ENCODE measurements around the gene MTX1. TPM values are rescaled to one million over a fixed set of nuclear protein-coding genes. Genes with fewer than 3 reads are reported as not detected.
"Not testable (repeated sequence)": the region's sequence is repeated elsewhere in the genome, so short reads cannot be mapped to it uniquely, and the experiment has no call there.

The MTX1 gene
- total and polyA plus RNA-seq, 2 of the 4 experiments (the other 2 are of a cell fraction) = 67.2 to 73.7 TPM

- H3K9ac ChIP-seq (ENCODE audit: low read depth, low read length); ATAC-seq (ENCODE audit: low read depth); H3K9me3 ChIP-seq (ENCODE audit: control insufficient read depth, insufficient read depth, low read length); H2BK20ac ChIP-seq (ENCODE audit: low read depth, low read length); H2BK15ac ChIP-seq (ENCODE audit: low read depth, low read length); DNase-seq; H2AK9ac ChIP-seq (replicated peaks; ENCODE audit: low read depth, low read length, poor library complexity); POLR2A ChIA-PET (ENCODE audit: unreplicated experiment); H3K27ac ChIP-seq (ENCODE audit: insufficient read depth, low read length); H2BK120ac ChIP-seq (ENCODE audit: low read depth, low read length); H3K4me3 ChIP-seq (ENCODE audit: insufficient read depth, low read depth, low read length); H3K27me3 ChIP-seq (ENCODE audit: control insufficient read depth, insufficient read depth, low read length); H3K18ac ChIP-seq (ENCODE audit: low read depth, low read length); intact Hi-C loops (cut with micrococcal nuclease); CTCF ChIA-PET; H2AFZ ChIP-seq (replicated peaks; ENCODE audit: low read length, poor library complexity); H3K4me2 ChIP-seq (ENCODE audit: low read depth, low read length); H3K23ac ChIP-seq (ENCODE audit: low read depth, low read length); H3K14ac ChIP-seq (replicated peaks; ENCODE audit: low read depth, low read length); in situ Hi-C loops (cut with MboI; ENCODE audit: low sequenced_read_pairs); H3K56ac ChIP-seq (ENCODE audit: extremely low read depth, insufficient read depth, low read length); H4K8ac ChIP-seq (ENCODE audit: low read depth in 2 of 2, low read length in 2 of 2); dilution Hi-C loops (cut with HindIII; ENCODE audit: low sequenced_read_pairs, unreplicated experiment); H2AK5ac ChIP-seq (ENCODE audit: low read depth, low read length); H3K9me1 ChIP-seq (ENCODE audit: insufficient read depth, low read length); H3K4ac ChIP-seq (ENCODE audit: low read depth, low read length); BruUV-seq (replicated peaks); H4K20me1 ChIP-seq (ENCODE audit: insufficient read depth, low read length); H4K91ac ChIP-seq (ENCODE audit: insufficient read depth, low read depth, low read length); H2BK5ac ChIP-seq (ENCODE audit: low read depth, low read length, poor library complexity, severe bottlenecking); H4K5ac ChIP-seq (ENCODE audit: low read depth, low read length): not testable (repeated sequence)
- Histone ChIP-seq H3K79me1 (ENCODE audit: low read depth in 1 of 2, low read length in 2 of 2) (peaks cover 13 to 24% of the 10 kb centered on the region in 2 experiments), H3K4me1 (ENCODE audit: control insufficient read depth, insufficient read depth, low read length) (peaks cover 15% of the 10 kb centered on the region), H3K36me3 (ENCODE audit: control insufficient read depth, insufficient read depth, low read length) (peaks cover 10% of the 10 kb centered on the region)
- no CpG with 5 or more reads among the region's 13 CpGs for WGBS, 2 experiments (ENCODE audit: extremely low coverage in 2 of 2, insufficient read length in 1 of 2)
Observed at GRCh38 chr1:155211381-155212050, 3.0 kb downstream of the MTX1 start.

- H3K23ac ChIP-seq (ENCODE audit: low read depth, low read length); CTCF ChIA-PET; H3K9ac ChIP-seq (ENCODE audit: low read depth, low read length); H3K4me3 ChIP-seq (ENCODE audit: insufficient read depth, low read depth, low read length); H2AFZ ChIP-seq (replicated peaks; ENCODE audit: low read length, poor library complexity); H4K91ac ChIP-seq (ENCODE audit: insufficient read depth, low read depth, low read length); H3K9me3 ChIP-seq (ENCODE audit: control insufficient read depth, insufficient read depth, low read length); intact Hi-C loops (cut with micrococcal nuclease); H3K4me2 ChIP-seq (ENCODE audit: low read depth, low read length); in situ Hi-C loops (cut with MboI; ENCODE audit: low sequenced_read_pairs); H4K20me1 ChIP-seq (ENCODE audit: insufficient read depth, low read length); H2BK20ac ChIP-seq (ENCODE audit: low read depth, low read length); H3K14ac ChIP-seq (replicated peaks; ENCODE audit: low read depth, low read length); H4K8ac ChIP-seq (ENCODE audit: low read depth in 2 of 2, low read length in 2 of 2); H3K4ac ChIP-seq (ENCODE audit: low read depth, low read length); BruUV-seq (replicated peaks); ATAC-seq (ENCODE audit: low read depth); H2BK120ac ChIP-seq (ENCODE audit: low read depth, low read length); H3K9me1 ChIP-seq (ENCODE audit: insufficient read depth, low read length); DNase-seq; H4K5ac ChIP-seq (ENCODE audit: low read depth, low read length); dilution Hi-C loops (cut with HindIII; ENCODE audit: low sequenced_read_pairs, unreplicated experiment); H2AK9ac ChIP-seq (replicated peaks; ENCODE audit: low read depth, low read length, poor library complexity); H3K27ac ChIP-seq (ENCODE audit: insufficient read depth, low read length); H3K27me3 ChIP-seq (ENCODE audit: control insufficient read depth, insufficient read depth, low read length); H3K18ac ChIP-seq (ENCODE audit: low read depth, low read length); H2AK5ac ChIP-seq (ENCODE audit: low read depth, low read length); H2BK15ac ChIP-seq (ENCODE audit: low read depth, low read length); H3K56ac ChIP-seq (ENCODE audit: extremely low read depth, insufficient read depth, low read length); POLR2A ChIA-PET (ENCODE audit: unreplicated experiment); H2BK5ac ChIP-seq (ENCODE audit: low read depth, low read length, poor library complexity, severe bottlenecking): not testable (repeated sequence)
- H3K4me1 ChIP-seq (ENCODE audit: control insufficient read depth, insufficient read depth, low read length) = peaks cover 13% of the 10 kb centered on the region
- H3K36me3 ChIP-seq (ENCODE audit: control insufficient read depth, insufficient read depth, low read length) = peaks cover 12% of the 10 kb centered on the region
- H3K79me1 ChIP-seq (ENCODE audit: low read depth in 1 of 2, low read length in 2 of 2) = peaks cover 13 to 24% of the 10 kb centered on the region in 2 experiments
- WGBS, 2 experiments (ENCODE audit: extremely low coverage in 2 of 2, insufficient read length in 1 of 2) = 75% methylated on average over 2 of the region's 7 CpGs; no CpG with 5 or more reads in 1 of the 2 experiments
Observed at GRCh38 chr1:155212051-155212440, 3.6 kb downstream of the MTX1 start.
